Measurements from ENCODE around the gene TSPAN9.

Gene TSPAN9

DNA sequence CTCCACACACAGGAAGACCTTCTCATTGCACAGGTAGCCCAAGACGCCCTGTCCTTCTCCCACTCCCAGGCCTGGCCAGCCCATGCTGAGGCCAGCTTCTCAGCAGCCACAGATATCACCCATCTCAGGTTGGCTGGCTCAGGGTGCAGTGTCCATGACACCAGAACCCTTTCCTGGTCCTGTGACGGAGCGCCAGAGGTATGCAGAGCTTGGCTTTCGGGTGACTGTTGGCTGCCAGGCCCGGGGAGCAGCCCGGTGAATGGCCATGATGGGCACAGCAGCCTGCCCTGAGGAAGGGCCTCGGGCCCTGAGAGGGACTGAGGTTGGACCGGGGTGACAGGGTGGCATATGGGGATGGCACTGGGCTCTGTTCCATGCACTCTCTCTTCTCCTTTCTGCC is 173.4 kb downstream of the TSPAN9 start:
- DNase-seq (ENCODE audit: low read depth in 3 of 3): no peak

DNA sequence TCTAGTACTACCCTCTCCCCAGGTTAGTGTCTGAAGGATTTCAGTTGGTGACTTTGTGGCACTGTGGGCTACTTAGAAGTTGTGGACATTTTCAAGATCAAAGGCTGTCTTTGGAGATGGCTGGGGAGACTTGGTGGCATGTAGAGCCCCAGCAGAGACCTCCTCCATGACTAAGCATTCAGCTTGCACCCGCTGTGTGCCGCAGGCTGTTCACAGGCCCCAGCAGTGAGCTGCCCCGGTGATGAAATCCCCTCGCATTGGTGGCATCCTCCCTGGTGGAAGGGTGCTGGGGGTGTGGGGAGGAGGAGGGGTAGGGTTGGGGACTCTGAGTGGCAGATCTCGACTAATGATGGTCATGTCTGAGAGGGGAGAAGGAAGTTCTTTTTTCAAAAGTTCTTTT is 173.9 kb downstream of the TSPAN9 start:
- no peak for DNase-seq (ENCODE audit: low read depth in 3 of 3)

DNA sequence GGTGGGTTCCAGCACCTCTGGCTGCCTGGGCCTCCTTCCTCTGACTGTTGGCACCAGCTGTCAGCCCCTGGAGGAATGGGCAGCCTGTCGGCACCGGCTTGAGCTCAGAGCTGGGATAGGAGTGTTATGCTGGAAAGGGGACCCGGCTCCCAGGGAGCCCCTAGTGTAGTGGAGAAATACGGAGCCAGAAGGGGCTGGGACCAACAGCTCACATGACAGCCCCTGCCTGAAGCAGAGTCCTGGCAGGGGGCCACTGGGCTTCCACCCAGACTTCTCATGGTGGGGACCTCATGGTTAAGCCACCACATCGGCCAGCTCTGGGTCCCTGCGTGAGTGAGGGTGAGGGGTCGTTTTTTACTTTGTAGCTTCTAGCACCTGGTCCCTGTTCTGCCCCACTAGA is 174.5 kb downstream of the TSPAN9 start:
- DNase-seq (ENCODE audit: low read depth in 3 of 3): no peak

DNA sequence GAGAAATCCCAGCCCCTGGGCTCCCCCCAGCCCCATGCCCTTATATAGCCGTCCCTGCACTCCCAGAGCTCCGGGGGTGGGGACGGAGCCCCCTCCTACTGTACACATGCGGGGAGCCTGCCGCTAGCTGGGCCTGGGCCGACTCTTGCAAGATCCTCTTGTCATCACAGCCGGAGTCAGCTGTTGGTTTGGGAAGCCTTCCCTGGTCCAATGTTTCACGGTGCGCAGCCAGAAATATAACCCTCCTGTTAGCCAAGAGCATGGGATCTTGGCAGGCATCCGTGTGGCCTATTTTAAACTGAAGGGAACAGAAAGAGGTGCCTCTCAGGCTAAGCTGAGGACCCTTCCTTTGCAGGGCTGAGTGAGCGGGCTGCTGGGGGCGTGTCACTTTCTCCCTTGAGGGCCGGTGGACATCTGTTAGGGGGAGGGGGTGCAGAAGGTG is 175.3 kb downstream of the TSPAN9 start:
- no peak for DNase-seq (ENCODE audit: low read depth in 3 of 3)

DNA sequence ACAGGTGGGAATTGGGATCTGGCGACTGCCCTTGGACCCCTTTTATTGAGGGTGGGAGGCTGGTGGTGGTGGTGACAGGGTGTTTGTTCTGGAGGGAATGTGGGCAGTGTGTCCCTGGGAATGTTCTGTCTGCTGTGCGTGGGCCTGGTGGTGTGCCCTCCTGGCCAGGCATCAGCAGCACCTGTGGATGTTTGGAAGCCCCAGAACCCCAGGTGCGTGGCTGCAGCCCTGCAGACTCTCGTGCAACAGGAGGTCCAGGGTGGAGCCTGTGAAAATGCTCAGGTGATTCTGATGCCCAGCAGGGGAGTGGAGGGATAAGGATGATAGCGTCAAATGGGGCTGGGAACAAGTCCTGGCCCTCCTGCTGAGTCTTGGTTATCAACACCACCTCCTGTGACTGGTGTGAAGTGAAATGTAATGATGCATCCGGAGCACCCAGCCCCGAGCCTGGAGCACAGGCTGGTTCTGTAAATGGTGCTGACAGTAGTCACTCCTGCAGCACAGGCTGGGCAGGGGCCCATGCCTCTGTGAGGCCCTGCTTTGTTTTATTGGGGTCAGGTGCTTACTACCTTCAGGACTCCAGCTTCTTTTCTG is 176.6 kb downstream of the TSPAN9 start:
- DNase-seq (ENCODE audit: low read depth in 3 of 3): no peak

DNA sequence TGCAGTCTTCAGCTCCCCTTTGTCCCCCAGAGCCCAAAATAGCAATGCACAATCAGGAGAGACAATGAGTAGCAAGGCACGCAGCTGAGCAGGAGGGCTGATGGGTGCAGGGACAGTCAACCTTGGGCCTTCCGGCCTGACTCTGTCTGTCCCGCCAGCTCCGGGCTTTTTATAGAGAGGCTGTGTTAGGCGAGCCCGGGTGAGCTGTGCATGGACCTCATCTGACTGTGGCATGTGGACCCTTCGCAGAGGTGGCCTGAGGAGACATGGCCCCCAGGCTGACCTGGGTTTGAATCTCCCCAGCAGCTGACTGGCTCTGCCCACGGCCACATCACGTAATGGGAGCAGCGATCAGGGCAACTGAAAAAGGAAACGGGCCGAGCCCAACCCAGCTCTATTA is 177.9 kb downstream of the TSPAN9 start:
- DNase-seq (ENCODE audit: low read depth in 3 of 3): no peak

DNA sequence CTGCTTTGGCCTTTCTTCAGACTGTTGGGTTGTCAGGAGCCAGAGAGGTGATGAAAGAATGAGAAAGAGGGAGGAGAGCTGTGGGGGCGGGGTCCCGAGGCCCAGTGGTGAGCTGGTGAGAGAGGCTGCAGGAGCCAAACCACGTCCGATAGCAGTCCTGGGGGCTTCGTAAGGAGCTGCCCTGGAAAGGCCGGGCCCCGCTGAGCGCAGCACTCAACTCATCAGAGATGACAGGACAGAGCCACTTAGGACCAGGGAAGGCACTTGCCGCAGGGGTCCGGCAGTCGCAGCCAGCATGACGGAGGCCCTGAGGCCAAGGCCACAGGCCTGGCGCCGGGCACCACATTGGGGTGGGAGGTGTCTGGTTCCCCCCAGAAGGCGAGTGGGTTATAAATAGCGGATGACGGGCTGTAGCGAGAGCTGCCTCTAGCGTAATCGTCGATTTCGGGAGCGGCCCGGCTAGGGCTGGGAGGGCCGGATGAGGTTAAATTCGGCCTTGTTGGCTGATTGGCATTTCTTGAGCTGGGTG is 179.0 kb downstream of the TSPAN9 start:
- no peak for DNase-seq (ENCODE audit: low read depth in 3 of 3)

DNA sequence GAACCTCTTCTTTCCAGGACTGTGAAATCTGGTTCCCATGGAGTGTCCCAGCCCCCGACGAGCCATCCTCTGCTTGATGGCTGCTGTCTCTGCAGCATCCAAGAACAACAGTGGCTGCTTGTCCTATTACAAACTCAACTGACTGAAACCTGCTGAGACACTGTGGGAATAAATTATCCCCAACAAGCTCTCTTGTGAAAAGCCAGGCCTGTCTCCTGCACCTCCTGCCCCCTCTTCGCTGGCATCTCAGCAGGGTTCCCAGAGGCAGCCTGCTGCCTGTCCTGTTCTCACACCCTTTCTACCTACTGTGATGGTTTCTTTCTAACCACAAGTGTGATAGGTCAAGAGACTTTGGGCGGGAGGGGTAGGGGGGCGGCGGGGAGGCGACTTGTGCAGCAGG is 180.2 kb downstream of the TSPAN9 start:
- no peak for DNase-seq (ENCODE audit: low read depth in 3 of 3)

DNA sequence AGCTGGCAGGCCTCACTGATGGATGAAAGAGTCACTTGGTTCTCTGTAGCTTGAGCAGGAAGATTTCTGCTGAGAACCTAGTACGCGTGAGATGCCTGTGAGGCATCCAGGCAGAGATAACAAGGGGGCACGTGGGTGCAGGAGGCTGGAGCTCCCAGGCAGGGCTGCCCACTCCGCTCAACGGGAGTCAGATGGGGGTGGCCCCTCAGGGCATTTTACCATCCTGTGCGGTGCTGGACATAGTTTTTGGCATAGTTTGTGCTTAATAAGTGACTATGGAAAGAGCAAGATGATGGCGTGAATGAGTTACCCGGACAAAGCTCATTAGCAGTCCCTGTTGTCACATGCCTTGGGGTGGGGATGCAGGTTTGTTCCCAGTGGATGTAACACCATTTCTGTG is 182.8 kb downstream of the TSPAN9 start:
- DNase-seq (ENCODE audit: low read depth in 3 of 3): no peak

DNA sequence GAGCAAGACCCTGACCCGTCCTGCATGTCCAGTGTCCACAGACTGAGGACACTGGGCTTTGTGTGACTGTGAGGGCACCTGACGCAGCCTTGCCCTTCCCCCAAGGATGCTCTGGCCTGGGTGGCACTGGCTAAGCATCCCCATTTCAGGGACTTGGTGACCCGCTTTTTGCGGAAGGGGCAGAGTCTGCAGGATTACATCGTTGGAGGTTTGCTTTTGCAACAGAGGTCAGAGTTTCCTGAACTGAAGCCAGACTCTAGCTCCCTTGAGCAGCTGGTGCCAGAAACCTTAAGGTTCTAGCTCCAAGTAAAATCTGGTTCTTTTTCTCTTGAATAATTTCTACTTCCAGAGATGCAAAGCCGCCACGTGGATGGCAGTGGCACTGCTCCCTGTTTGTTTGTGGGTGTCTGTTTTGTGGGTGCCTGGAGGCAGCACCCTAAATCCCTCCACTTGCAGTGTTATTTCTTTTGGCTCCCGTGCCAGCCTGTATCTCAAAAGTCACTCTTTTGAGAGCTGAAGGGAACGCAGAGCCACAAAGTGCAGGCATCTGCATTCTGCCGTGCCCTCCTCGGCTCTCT is 184.7 kb downstream of the TSPAN9 start:
- no peak for DNase-seq (ENCODE audit: low read depth in 3 of 3)

DNA sequence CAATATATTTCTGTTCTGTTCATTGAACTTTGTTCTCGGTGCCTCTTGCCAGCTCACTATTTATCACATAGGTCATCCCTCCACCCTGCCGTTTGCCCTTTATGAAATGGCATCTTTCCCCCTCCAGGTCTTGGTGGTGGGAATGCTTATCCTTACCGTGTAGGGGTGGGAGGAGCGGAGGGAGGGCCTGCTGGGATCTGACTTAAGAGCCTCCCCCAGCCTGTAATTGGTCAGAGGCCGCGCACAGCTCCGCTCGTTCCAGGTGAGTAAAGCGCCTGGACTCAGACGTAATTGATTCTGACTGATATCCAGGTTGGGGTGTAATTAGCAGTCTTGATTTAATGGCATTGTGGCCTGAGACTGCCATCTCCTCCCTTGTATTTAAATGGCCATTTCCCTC is 185.3 kb downstream of the TSPAN9 start:
- DNase-seq (ENCODE audit: low read depth in 3 of 3): no peak

DNA sequence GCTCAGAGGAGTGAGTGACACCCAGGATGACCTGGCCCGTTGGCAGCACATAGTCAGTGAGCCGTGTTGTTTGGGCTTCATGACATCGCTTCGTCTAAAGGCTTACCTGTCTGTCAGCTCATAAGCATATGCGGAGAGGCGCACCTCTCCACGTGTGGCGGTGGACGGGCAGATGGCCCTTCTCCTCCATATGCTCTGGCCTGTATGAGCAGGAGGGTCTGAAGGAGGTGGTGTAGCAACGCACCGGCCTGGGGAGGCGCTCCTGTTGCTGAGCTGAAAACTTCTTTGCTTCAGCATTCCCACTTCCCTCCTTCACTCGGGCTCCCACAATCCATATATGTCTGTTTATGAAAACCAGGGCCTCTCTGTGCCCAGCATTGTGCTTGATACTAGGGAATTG is 186.1 kb downstream of the TSPAN9 start:
- no peak for DNase-seq (ENCODE audit: low read depth in 3 of 3)

DNA sequence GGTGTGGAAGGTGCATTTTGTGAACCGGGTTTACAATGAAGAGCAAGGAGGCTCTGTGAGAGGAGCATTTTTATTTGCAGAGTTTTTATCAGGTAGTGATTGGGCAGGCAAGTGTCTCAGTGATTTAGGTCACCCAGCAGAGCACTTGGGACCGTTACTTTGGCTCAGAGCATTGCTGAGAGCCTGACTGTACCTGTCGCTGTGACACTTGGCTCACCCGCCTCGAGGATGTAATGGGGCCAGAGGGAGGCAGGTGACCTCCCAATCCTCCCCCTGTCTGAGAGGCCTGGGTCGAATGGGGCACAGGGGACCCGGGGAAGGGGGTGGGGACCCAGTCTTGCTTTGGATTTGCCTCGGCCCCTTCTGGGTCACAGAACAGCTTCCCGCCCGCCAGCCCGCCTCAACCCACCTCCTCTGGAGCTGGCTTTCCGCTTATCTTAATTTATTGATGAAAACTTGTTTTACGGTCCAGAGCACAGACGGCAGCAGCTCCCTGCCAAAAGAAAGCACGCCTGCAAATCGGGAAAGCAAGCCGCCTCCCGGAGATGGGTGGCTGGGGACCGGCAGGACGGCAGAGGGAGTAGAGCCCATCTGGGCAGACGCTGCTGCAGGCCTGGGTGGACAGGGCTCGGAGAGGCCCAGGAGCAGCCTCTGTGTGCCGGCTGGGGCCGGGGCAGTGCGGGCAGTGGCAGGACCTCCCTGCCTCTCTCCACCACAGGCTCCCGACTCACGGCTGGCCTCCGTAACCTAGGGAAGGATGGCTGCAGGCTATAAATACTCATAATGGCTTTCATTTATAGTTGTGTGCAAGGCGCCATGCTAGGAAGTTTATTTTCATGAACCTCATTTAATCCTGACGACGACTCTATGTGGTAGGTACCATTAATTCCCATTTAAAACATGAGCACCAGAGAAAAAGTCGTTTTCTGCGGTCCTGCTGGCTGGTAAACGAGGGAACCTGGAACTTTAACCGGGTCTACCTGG is 187.1 kb downstream of the TSPAN9 start:
- DNase-seq (ENCODE audit: low read depth in 3 of 3): no peak

DNA sequence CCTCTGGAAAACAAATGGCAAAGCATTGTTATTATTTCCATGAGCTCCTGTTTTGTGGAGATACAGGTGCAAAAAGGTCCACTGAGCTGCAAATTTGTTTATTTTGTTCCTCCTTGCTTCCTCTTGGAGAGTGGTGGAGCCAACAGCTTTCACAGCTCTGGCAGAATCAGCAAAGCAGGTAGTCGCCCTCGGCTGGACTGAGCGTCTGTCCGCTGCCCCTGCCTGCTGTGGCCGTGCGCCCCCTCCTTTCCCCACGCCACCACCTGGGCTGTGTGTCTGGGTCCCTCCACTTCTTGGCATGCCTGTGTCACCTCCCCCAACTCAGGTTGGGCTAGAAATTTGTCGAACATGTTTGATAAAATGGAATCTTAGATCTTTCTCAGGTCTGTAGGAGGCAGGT is 188.2 kb downstream of the TSPAN9 start:
- no peak for DNase-seq (ENCODE audit: low read depth in 3 of 3)

DNA sequence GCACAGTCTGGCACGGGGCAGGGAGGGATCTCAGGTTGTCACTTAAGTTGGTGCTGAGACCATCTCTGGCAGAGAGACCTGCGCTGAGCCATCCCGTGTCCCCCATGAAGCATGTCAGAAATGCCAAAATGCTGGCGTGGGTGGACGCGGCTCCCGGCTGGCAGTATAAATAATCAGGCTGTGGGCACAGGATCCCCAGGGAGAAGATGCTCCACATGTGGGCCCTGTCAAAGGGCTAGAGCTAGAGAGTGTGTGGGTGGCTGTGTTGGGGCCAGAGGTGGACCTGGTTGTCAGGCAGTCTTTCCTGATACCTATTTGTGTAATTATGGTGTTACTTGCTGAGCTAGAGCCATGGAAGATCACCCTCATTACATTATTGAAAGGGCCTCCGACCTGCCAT is 189.5 kb downstream of the TSPAN9 start:
- no peak for DNase-seq (ENCODE audit: low read depth in 3 of 3)

DNA sequence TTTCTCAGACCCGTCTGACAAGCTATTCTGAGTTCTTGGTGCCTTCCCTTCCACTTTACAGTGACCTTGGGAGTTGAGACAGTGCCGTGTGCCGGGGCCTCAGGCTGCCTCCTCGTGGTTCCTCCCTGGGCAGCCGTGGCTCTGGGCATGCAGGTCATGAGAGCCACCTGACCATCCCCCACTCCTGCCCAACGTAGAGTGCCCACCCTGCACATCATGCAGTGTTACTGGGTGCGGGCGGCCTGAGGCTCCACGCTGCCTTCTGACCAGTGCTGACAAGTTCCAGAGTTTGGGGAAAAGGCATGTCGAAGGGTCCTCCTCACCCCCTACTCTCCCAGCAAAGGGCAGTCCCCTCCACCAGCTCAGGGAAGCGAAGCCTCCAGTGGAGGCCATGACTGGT is 190.5 kb downstream of the TSPAN9 start:
- no peak for DNase-seq (ENCODE audit: low read depth in 3 of 3)

DNA sequence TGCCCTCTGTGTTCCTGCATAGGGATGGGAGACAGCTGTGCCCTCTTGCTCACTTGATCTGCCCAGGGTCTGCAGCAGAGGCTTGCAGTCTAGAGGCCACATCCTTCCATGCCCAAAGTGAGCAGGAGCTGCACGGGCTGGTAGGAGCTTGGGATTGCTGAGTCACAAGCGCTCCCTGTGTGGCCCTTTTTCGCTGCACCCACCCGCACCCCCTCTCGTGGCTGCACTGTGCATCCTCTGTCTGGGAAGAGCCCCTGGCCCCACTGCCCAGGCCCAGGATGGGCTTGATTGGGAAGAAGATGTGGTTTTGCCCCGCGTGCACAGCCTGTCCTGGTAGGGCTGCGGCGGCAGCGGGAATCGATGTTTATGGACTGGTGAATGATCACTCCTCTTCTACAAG is 192.4 kb downstream of the TSPAN9 start:
- no peak for DNase-seq (ENCODE audit: low read depth in 3 of 3)

DNA sequence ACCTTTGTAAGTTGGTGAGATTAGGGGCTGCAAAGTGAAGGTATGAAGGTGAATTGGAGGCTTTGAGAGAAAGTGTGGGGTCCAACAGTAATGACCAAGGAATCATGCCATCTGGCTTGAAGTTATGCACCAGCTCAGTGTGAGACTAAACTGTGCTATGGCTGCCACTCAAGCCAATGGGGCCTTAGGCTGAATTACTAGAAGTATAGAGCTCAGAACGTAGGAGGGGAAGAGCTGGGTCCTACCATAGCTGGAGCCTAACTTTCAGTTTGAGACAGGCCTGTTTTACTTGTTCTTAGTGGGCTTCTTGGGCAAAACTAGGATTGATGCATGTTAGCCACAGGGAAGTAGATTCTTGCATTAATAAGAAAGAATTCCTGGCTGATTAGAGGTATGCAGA is 194.0 kb downstream of the TSPAN9 start:
- DNase-seq (ENCODE audit: low read depth in 3 of 3): no peak

DNA sequence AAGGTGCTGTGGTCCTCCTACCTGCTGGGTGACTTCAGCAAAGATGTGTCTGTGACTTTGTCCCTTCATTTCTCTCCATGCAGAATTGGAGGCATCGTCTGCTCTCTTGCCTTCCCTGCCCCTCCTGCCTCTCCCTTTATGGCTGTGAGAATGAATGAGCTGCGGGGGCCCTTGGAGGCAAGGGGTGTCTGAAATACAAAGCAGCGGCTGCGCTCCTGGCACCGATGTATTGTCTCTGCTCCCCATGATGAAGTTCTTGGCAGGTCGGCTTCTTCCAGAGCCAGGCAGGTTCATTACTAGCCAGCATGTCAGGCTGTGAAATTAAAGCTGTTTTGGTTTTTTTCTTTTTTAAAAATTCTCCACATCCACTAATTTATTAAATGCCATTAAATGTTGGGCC is 194.5 kb downstream of the TSPAN9 start:
- DNase-seq (ENCODE audit: low read depth in 3 of 3): no peak

DNA sequence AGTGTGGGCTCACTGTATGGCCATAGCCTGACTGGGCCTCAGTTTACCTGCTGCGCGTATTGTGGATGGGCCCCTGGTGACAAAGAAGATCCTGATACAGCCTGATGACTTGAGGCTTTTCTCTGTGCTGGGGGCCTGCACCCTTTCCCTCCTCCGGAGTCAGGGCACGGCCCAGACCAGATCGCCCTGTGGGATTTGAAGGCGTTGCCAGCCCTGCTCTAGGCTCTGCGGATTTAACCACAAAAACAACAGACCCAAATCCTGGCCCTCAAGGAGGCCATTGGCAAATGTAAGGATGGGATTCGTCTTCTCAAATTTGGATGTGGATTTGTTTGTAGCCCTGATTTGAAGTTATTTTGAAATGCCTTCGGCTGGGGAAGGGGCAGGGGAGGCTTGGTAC is 195.8 kb downstream of the TSPAN9 start:
- no peak for DNase-seq (ENCODE audit: low read depth in 3 of 3)

DNA sequence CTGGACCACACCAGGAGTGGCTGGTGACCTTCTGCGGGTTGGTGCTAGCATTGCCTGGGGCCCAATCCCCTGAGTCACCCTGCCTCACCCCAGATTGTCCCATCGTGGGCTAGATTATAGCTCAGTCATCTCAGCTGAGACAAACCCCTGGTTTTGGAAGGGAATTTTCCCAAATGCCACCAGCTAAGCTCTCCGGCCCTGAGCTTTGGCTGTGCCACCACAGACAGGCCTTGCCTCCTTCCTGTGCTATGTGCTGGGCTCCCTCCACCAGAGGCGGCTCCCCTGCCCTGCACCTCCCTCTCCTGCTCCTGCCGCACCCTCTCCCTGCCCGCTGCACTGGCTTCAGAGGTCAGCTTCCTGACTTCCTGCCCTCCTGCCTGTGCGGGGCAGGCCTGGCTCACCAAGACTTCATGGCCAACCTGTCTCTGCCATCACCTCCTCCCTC is 196.3 kb downstream of the TSPAN9 start:
- no peak for DNase-seq (ENCODE audit: low read depth in 3 of 3)

DNA sequence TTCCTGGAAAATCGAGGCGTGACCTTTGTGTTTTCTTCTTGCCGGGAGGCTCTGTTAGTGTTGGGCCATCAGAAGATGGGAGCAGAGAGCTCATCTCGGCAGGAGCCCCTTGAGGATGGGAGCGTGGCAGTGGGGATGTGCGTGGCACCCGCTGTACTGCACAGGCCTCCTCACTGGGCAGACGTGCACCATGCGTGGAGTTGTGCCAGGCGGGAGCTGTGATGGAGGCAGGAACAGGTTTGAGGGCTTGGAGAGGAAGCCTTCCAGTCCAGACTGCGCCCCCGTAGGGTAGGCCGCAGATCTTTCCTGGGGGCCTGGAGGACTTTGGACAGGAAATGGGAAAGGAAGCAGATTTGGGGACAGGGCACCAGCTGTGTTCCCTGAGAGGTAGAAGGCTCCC is 197.5 kb downstream of the TSPAN9 start:
- DNase-seq (ENCODE audit: low read depth in 3 of 3): no peak

All from stimulated activated CD4-positive, alpha-beta T cell treated with anti-CD3 and anti-CD28 coated beads, TNF-alpha, amount 100 ng/mL, for 48 hours (primary cell).